Caco-2 (cell line): ENCODE results near the gene PRR36. TPM values are rescaled to one million over a fixed set of nuclear protein-coding genes. Genes with fewer than 3 reads are reported as not detected.

Experiments
- BruUV-seq: library from RNA; stranded (reverse); fragments of 400-500 nt; replicated peaks from 2 replicates; lab custom pipeline; 2021; lab: Mats Ljungman, UMichigan
- CTCF ChIA-PET: fragments of 300-600 bp; sonication (Branson Sonifier 250); formaldehyde crosslinking; loops from one replicate; lab custom pipeline; 2022; ENCODE audit warnings: antibody characterized with exemption; lab: Charles Lee
- POLR2A ChIA-PET: fragments of 300-600 bp; sonication (Branson Sonifier 250); formaldehyde crosslinking; loops from one replicate; lab custom pipeline; 2022; ENCODE audit warnings: antibody characterized with exemption; lab: Charles Lee
- DNase-seq, 2 experiments: peaks; one replicate each; pipeline versions ENCODE4 v3.0.0 to v3.0.0-alpha.2; 2020 to 2022
- H3K27me3 ChIP-seq: replicated peaks from 2 replicates; pipeline ENCODE4 v1.6.0; 2011; ENCODE audit warnings: low read length; ENCODE audit not compliant: control insufficient read depth, insufficient read depth
- H3K36me3 ChIP-seq: 2 replicates; pipeline ENCODE4 v1.5.1; 2011; ENCODE audit warnings: low read length; ENCODE audit not compliant: control insufficient read depth, insufficient read depth
- H3K4me1 ChIP-seq: fragments of 250-450 bp; sonication (Bioruptor Pico); 2 replicates; pipeline ENCODE4 v1.5.1; 2020; ENCODE audit warnings: mild to moderate bottlenecking
- H3K4me3 ChIP-seq: 2 replicates; pipeline ENCODE4 v1.5.1; 2011; ENCODE audit warnings: low read depth, mild to moderate bottlenecking, control low read depth, low read length
- H3K9me3 ChIP-seq: fragments of 250-450 bp; sonication (Bioruptor Pico); 2 replicates; pipeline ENCODE4 v1.5.1; 2020; ENCODE audit warnings: mild to moderate bottlenecking, moderate library complexity
- H3K27ac Mint-ChIP-seq: one replicate; pipeline ENCODE4 v1.8.0; 2022; ENCODE audit warnings: mixed read lengths; ENCODE audit not compliant: unreplicated experiment
- H3K27me3 Mint-ChIP-seq: one replicate; pipeline ENCODE4 v1.8.0; 2022; ENCODE audit warnings: mixed read lengths; ENCODE audit not compliant: insufficient read depth, unreplicated experiment
- H3K36me3 Mint-ChIP-seq: one replicate; pipeline ENCODE4 v1.8.0; 2022; ENCODE audit warnings: mild to moderate bottlenecking, mixed read lengths; ENCODE audit not compliant: insufficient read depth, unreplicated experiment
- H3K4me1 Mint-ChIP-seq: one replicate; pipeline ENCODE4 v1.8.0; 2022; ENCODE audit warnings: low read depth, mixed read lengths; ENCODE audit not compliant: unreplicated experiment
- H3K4me3 Mint-ChIP-seq: one replicate; pipeline ENCODE4 v1.8.0; 2022; ENCODE audit warnings: mild to moderate bottlenecking, moderate library complexity, mixed read lengths; ENCODE audit not compliant: unreplicated experiment
- H3K9me3 Mint-ChIP-seq: one replicate; pipeline ENCODE4 v1.8.0; 2022; ENCODE audit warnings: mixed read lengths; ENCODE audit not compliant: unreplicated experiment
- CTCF ChIP-seq, 2 experiments: fragments of 200-600 bp in 1 of 2; IDR thresholded peaks; 1 replicate in 1 of 2; 2 replicates in 1 of 2; pipeline versions ENCODE4 v1.5.1 to v1.8.0; 2011 to 2022; ENCODE audit warnings: antibody characterized with exemption in 1 of 2, control low read depth in 1 of 2, inconsistent platforms in 1 of 2, low read depth in 1 of 2, low read length in 1 of 2, mild to moderate bottlenecking in 1 of 2, moderate library complexity in 1 of 2; ENCODE audit not compliant: insufficient read depth in 1 of 2, severe bottlenecking in 1 of 2, unreplicated experiment in 1 of 2
- intact Hi-C: fragments of 100-400 bp; cut with micrococcal nuclease; formaldehyde crosslinking; loops from one replicate; pipeline ENCODE4 v1.10.0; 2022; ENCODE audit not compliant: unreplicated experiment
- total RNA-seq: library from RNA; stranded (reverse); gene quantifications from 2 replicates; pipeline ENCODE4 v1.2.3, GENCODE V29; 2022

Gene PRR36
- total RNA-seq, 1 experiment from 2014 or later = 3.7 TPM

- POLR2A ChIA-PET = no interaction called here
- Mint-ChIP-seq H3K27ac (no peak overlapping the region), H3K36me3 (no peaks in the 10 kb centered on the region), H3K27me3 (no peaks in the 10 kb centered on the region), H3K9me3 (no peaks in the 10 kb centered on the region), H3K4me1 (no peaks in the 10 kb centered on the region), H3K4me3 (no peak overlapping the region)
- no TSS peak for BruUV-seq
- intact Hi-C loops = no loop called here
- no peaks in the 10 kb centered on the region for H3K27me3 ChIP-seq
- no peaks in the 10 kb centered on the region for H3K9me3 ChIP-seq
- no peaks in the 10 kb centered on the region for H3K36me3 ChIP-seq
- no peaks in the 10 kb centered on the region for H3K4me1 ChIP-seq
- no peak for DNase-seq
- TF ChIP-seq CTCF (IDR thresholded peaks at IDR 0.05; ENCODE audit: insufficient read depth in 1 of 2, low read depth in 1 of 2, low read length in 1 of 2, severe bottlenecking in 1 of 2, unreplicated experiment in 1 of 2) = no peak
- CTCF ChIA-PET = no interaction called here
- H3K4me3 ChIP-seq = no peak overlapping the region
These were observed 31.4 kb downstream of the PRR36 start for GRCh38 chr19:7842661-7843294.

GRCh38 chr19:7841751-7842660 lies 32.2 kb downstream of the PRR36 start:
- Mint-ChIP-seq H3K27ac (no peak overlapping the region), H3K4me1 (no peaks in the 10 kb centered on the region), H3K9me3 (no peaks in the 10 kb centered on the region), H3K27me3 (no peaks in the 10 kb centered on the region), H3K36me3 (no peaks in the 10 kb centered on the region), H3K4me3 (no peak overlapping the region)
- H3K4me3 ChIP-seq = no peak overlapping the region
- DNase-seq = no peak
- BruUV-seq = no TSS peak
- no peaks in the 10 kb centered on the region for H3K4me1 ChIP-seq
- no peaks in the 10 kb centered on the region for H3K27me3 ChIP-seq
- POLR2A ChIA-PET = no interaction called here
- H3K9me3 ChIP-seq = no peaks in the 10 kb centered on the region
- TF ChIP-seq CTCF (IDR thresholded peaks at IDR 0.05; ENCODE audit: insufficient read depth in 1 of 2, low read depth in 1 of 2, low read length in 1 of 2, severe bottlenecking in 1 of 2, unreplicated experiment in 1 of 2) = no peak
- no peaks in the 10 kb centered on the region for H3K36me3 ChIP-seq
- CTCF ChIA-PET = no interaction called here
- intact Hi-C loops = no loop called here

- H3K27me3 Mint-ChIP-seq = no peaks in the 10 kb centered on the region
- Histone ChIP-seq H3K9me3 (no peaks in the 10 kb centered on the region), H3K27me3 (no peaks in the 10 kb centered on the region), H3K36me3 (no peaks in the 10 kb centered on the region), H3K4me3 (no peak overlapping the region), H3K4me1 (no peaks in the 10 kb centered on the region)
- POLR2A ChIA-PET = no interaction called here
- no peak for TF ChIP-seq CTCF (IDR thresholded peaks at IDR 0.05; ENCODE audit: insufficient read depth in 1 of 2, low read depth in 1 of 2, low read length in 1 of 2, severe bottlenecking in 1 of 2, unreplicated experiment in 1 of 2)
- intact Hi-C loops = no loop called here
- CTCF ChIA-PET = no interaction called here
- no TSS peak for BruUV-seq
- no peaks in the 10 kb centered on the region for H3K9me3 Mint-ChIP-seq
- H3K27ac Mint-ChIP-seq = no peak overlapping the region
- H3K4me1 Mint-ChIP-seq = no peaks in the 10 kb centered on the region
- no peaks in the 10 kb centered on the region for H3K36me3 Mint-ChIP-seq
- no peak overlapping the region for H3K4me3 Mint-ChIP-seq
- no peak for DNase-seq
These were observed 33.6 kb downstream of the PRR36 start for GRCh38 chr19:7840629-7841028.
